Nephron progenitor cell (in vitro differentiated cells): Measurements from ENCODE around the gene HIP1.
"Not testable (repeated sequence)": the region's sequence is repeated elsewhere in the genome, so short reads cannot be mapped to it uniquely, and the experiment has no call there.

Experiments
- DNase-seq: peaks from one replicate; pipeline ENCODE4 v3.0.0; 2021
- H3K27ac Mint-ChIP-seq: 2 replicates; pipeline ENCODE4 v1.8.0; 2021; ENCODE audit warnings: mild to moderate bottlenecking, moderate library complexity, mixed read lengths
- H3K27me3 Mint-ChIP-seq: 2 replicates; pipeline ENCODE4 v1.8.0; 2021; ENCODE audit warnings: mild to moderate bottlenecking, low read depth, mixed read lengths; ENCODE audit not compliant: poor library complexity
- H3K36me3 Mint-ChIP-seq: 2 replicates; pipeline ENCODE4 v1.8.0; 2021; ENCODE audit warnings: low read depth, mixed read lengths
- H3K4me1 Mint-ChIP-seq: 2 replicates; pipeline ENCODE4 v1.8.0; 2021; ENCODE audit warnings: mixed read lengths
- H3K4me3 Mint-ChIP-seq: 2 replicates; pipeline ENCODE4 v1.8.0; 2021; ENCODE audit warnings: mild to moderate bottlenecking, moderate library complexity, mixed read lengths
- H3K9me3 Mint-ChIP-seq: 2 replicates; pipeline ENCODE4 v1.8.0; 2021; ENCODE audit warnings: mild to moderate bottlenecking, moderate library complexity, mixed read lengths

The HIP1 gene

DNA sequence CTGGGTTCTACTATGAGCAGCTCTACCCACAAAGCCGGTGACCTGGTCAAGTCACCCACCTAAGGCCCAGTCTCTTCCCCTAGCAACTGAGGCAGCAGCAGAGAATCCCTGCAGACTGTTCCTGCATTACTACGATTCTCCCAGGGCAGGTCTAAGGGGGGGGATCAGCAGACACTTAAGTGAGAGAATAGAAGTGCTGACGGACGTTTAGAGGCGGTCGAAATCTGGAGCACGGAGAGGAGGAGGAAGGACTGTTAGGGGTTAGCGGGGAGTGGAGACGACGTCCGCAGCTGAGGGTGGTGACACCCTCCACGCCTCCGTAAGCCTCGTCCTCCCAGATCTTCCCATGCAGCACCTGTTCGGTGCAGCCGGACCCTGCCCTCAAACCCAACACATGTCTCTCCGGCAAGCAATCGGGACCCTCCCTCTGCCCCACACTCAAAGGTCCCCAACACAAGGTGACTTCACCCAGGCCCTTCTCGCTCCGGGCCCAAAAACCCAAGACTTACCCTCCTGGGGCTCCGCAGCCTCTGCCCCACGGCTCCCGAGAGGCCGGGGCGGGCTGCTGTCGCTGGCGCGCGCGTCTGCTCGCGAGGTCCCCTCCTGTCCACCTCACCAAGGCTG lies 253.3 kb downstream of the HIP1 start:
- DNase-seq: peak; percentile 6
- not testable (repeated sequence) for H3K4me1 Mint-ChIP-seq, H3K27me3 Mint-ChIP-seq, H3K9me3 Mint-ChIP-seq
- Mint-ChIP-seq H3K4me3 (peak overlapping the region; percentile 94), H3K27ac (peak overlapping the region; percentile 92), H3K36me3 (peaks cover 33% of the 10 kb centered on the region)
